CD1c-positive myeloid dendritic cell (primary cell): Measurements from ENCODE around the gene STARD3.

ENCODE experiments used
- DNase-seq: peaks from one replicate; pipeline ENCODE4 v3.0.0-alpha.2; 2016; ENCODE audit errors: extremely low spot score

The STARD3 gene

GRCh38 chr17:39604911-39605491 is 31.9 kb upstream of the STARD3 start:
- DNase-seq, result no peak

DNA sequence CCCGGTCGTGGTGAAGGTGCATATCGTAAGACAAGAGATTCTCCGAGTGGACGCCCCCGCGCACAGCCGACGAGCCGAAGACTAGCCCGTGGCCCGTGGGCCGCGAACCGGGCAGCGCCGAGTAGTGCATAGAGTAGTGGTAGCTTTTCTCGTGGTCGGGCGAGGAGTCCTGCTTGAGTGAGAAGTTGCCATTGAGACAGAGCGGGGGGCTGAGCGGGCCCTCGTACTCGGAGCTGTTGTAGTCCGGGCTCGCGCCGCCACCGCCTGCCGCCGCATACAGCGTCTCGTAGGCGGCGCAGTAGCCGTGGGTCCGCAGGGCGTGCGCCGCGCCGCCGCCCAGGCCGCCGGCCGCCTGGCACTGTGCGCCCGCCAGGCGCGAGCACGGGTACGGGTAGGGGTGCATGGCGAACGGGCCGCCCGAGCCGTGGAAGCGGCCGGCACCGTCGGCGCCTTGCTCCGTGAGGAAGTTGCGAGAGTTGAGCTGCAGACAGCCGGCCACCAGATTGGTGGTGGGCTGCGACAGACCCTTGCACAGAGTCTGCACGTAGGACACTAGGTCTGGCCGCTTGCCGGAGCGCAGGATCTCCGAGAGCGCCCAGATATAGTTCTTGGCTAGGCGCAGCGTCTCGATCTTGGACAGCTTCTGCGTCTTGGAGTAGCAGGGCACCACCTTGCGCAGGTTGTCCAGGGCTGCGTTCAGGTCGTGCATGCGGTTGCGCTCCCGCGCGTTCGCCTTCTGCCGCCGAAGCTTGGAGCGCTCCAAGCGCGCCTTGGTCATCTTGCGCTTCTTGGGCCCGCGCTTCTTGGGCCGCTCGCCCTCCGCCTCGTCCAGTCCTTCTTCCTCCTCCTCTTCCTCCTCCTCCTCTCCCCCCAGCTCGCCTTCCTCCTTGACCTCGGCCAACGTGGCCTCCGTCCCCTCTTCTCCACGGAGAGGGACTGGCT is 31.2 kb upstream of the STARD3 start:
- no peak for DNase-seq

- no peak for DNase-seq
Observed at GRCh38 chr17:39606434-39607056, 30.4 kb upstream of the STARD3 start.

DNA sequence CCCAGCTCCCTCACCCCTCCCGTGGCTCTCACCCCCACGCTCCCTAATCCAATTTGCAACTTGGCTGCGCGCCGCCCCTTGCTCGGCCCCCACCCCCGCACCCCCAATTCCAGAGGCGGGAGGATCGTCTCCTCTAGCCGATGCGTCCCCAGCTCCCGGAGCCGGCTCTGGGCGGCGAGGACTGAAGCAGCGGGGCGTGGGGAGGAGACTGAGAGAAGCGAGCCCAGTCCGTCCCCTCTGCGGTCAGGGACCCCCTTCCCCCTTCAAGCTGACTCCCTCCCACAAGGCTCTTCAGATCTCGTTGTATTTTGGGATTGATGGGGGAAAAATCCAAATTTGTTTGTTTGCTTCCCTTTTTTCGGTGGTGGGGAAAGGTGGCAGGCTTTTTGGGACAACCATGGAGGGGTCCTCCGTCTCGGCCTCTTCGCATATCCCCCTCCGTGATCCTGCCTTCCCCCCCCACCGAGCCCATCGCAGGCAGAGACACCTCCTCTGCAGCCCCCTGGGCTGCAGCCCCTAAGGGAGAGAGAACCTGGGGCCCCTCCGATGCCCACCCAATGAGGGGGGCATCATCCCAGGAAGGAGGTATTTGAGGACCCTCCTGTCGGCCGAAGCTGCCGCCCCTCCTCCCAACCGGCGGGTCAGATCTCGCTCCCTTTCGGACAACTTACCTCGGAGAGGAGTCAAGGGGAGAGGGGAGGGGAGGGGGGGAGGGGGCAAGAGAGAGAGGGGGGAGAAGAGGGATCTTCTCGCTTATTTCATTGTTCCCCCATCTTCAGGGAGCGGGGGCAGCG is 29.7 kb upstream of the STARD3 start:
- no peak for DNase-seq

- no peak for DNase-seq
Observed at GRCh38 chr17:39607851-39608130, 29.2 kb upstream of the STARD3 start, which contains the start of gene NEUROD2. TSS of gene NEUROD2 (minus strand) at chr17:39607920. CDS start at chr17:39606599, 1,321 bp downstream.

DNA sequence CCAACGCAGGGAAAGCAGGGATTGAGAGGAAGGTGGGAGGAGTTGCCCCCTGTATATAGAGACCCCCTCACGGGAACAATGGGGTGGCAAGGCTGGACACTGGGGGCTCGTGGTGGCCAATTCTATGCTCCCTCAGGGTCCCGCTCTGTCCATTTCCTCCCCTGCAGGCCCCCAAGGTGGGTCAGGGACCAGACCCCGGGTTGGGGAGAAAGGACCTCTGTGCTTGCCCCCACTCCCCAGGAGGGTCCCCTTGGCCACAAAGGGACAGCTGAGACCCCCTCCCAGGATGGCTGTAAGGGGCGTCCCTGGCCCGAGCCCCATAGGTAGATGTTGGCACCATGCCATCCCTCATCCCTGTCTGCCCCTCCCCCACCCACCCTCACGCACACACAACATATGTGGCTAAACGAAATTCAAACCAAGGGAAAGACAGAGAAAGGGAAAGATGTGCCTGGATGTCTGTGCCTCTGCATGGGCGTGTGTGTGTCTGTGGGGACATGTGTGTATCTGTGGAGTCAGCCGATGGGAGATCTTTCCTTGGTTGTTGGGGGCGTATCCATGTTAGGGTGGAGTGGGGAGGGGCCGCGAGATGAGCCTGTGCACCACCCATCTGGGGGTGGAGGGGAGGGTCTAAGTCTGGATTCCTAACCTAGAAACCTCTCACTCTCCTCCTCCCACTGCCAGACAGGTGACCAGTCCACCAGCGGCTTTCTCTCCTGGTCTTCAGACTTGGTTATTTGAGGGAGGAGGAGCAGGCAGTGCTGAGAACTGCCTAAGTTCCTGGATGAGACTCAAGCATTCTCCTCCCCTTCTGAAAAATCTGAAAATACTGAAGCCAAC is 28.6 kb upstream of the STARD3 start:
- no peak for DNase-seq

DNA sequence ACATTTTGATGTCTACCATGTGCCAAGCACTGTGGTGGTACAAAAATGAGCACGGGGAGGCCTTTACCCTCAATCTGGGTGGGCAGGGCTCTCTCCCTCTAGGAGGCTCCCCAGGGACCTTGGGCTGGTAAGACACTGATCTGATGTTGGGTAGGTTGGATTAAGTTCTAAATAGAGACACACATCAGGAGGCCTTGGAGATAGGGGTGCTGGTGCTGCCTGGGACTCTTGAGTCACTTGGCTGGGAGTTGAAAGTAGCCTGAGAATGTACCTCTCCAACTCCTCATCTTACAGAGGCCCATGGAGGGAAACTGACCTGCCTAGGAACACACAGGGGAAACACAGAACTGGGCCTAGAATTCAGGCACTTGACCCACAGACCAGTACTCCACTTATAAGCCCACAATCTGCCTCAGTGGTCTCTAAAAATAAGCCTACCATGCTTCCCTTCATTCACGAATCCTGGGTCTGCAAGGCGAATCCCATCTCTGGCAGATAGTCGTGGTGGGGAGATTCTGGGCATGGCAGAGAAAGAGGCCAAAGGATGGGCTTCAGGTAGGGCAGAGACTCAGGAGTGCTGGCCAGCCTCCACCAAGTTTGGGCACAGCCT is 27.4 kb upstream of the STARD3 start:
- no peak for DNase-seq

- no peak for DNase-seq
Observed at GRCh38 chr17:39611401-39612112, 25.4 kb upstream of the STARD3 start.

GRCh38 chr17:39612291-39612894 is 24.6 kb upstream of the STARD3 start:
- DNase-seq, result no peak

DNA sequence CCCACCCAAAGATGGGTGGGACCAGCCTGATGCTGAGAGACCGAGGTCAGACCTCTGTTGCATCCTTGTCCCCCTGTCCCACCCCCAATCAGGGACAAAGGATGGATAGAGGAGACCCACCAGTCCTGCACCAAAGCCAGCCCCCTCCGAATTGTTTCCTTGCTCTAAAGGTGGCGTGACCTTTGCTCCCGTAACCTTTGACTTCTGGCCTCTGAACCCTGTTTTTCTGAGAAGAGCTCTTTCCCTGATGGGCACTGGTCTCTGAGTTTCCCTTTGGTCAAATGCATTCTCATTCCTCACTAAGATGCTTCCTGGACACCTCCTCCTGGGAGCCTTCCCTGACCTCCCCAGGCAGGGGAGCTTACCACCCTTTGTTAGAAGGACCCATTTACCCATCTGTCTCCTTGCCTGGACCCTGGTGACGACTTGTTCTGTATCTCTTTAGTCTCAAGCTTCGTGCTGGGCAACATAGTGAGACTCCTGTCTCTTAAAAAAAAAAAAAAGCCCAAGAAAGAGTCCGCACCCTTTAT is 23.9 kb upstream of the STARD3 start:
- DNase-seq, result no peak

DNA sequence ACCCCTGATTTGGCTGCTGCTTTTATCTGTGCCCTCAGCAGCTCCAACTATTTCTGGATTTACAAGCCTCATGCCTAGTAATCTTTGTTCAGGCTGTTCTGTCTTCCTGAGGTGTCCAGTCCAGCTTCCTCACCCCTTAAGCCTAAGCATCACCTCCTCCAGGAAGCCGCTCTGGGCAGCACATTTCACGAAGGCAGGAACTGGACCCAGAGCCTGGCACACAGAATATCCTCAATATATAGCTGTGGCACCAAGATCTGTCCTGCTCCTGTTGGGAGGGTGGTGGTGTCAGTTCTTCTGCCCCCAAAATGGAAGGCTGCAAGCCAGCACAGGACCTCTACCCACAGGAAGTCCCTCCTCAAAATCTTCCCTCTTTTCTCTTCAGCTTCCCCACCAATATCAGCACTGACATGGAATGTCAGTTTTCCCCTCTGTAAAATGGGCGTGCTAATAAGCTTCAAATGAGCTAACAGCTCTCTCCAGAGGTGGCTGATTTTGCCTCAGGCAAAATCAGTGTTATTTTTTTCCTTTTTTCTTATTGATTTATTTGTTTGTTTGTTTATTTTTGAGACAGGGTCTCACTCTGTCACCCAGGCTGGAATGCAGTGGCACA is 22.3 kb upstream of the STARD3 start:
- no peak for DNase-seq

GRCh38 chr17:39615434-39615833 is 21.5 kb upstream of the STARD3 start:
- no peak for DNase-seq

- no peak for DNase-seq
Observed at GRCh38 chr17:39617100-39617445, 19.9 kb upstream of the STARD3 start.

DNA sequence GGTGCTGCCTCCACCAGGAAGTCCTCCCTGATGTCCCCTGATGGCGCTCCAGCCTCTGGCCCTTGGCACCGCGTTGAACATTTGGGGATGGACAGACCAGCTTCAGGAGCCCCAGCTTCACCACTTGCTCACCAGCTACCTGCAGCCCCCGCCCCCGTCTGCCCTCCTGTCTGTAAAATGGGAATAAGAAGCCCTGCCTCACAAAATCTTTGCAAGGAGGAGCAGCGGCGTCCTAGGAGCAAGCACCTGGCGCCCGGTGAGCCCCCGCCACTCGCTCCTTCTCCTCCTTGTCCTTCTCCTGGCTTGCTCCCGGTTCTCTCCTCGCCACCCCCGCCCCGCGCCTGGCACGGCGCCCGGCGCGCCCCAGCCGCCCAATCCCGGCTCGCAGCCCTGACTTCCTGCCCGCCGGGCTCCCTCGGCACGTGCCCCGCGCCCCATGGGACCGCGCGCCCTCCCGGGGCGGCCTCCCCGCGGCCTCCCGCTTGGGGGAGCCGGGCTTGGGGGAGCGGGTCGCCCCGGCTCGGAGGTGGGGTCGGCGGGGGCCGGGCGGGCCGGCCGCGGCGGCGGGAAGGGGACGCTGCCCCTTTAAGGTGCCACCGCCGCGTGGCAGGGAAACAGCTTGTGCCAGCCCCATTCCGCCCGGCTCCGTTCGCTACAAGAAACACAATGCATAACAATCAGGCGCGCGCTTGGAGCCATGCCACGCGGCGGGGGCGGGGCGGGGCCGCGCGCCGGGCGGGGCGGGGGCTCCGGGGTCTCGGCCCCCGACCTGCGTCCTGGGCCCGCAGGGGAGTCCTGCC is 19.3 kb upstream of the STARD3 start:
- DNase-seq, result peak; percentile 64

- no peak for DNase-seq
Observed at GRCh38 chr17:39618246-39618913, 18.6 kb upstream of the STARD3 start.

DNA sequence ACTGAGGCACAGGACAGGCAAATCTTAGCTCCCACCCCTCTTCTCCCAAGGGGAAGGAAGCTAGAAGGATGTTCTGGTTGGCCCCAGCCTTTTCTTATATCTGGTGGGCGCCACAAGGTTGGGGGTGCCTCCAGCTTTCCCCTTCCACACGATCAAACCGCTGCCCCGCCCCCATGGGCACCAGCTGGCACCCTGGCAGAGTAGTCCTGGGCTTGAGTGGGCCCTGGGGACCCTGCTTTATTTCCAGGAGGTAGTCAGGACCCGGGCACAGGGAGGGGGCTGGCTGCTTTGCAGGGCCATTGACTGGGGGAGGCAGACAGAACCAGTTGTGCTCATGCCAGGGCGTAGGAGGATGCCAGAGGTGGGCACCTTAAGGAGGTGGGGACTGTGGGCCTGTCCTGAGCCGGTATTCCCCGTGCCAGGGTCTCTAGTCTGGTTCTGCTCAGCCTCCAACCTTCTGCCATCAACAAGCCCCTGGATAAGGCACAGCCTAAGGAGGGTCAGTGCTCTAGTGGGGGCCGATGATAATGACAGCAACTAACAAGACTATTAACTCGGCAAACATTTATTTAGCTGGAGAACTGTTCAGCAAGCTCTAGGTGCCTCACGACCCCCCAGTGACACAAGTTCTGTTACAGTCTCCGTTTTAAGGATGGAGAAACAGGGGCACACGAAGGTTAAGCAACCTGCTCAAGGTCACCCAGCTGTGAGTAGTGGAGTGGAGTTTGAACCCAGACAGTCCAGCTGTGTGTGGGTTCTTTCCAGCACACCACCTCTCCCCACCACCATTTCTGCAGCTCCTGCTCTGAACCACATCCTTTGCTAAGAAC is 17.8 kb upstream of the STARD3 start:
- DNase-seq, result no peak

GRCh38 chr17:39619786-39620101 is 17.2 kb upstream of the STARD3 start:
- no peak for DNase-seq
